Esophagus muscularis mucosa (tissue), 4 donors: ENCODE data around the gene FAM89A.

Experiments
- CTCF ChIP-seq, 3 experiments: fragments of 200-600 bp in 2 of 3; fragments of 450-650 bp in 1 of 3; sonication (generic) in 2 of 3; IDR thresholded peaks; one replicate each; pipeline ENCODE4 v1.5.1; 2017 to 2019; ENCODE audit warnings: antibody characterized with exemption in 3 of 3, mild to moderate bottlenecking in 2 of 3, moderate library complexity in 1 of 3
- EP300 ChIP-seq: sonication (generic); formaldehyde crosslinking; IDR thresholded peaks from one replicate; pipeline ENCODE4 v1.6.1; 2017; ENCODE audit warnings: antibody characterized with exemption
- POLR2AphosphoS5 ChIP-seq, 2 donors: sonication (generic); formaldehyde crosslinking; IDR thresholded peaks; one replicate each; pipeline ENCODE4 v1.6.1; 2017; ENCODE audit warnings: antibody characterized with exemption in 2 of 2

- TF ChIP-seq CTCF (IDR thresholded peaks at IDR 0.05) = no peak
- TF ChIP-seq POLR2AphosphoS5 (IDR thresholded peaks at IDR 0.05) = no peak
- TF ChIP-seq EP300 = no peak
These were observed 63.7 kb downstream of the FAM89A start for GRCh38 chr1:230976360-230976759.
